Measurements from ENCODE around the gene RPS25. TPM values are rescaled to one million over a fixed set of nuclear protein-coding genes. Genes with fewer than 3 reads are reported as not detected.
A peak's percentile ranks its signal among the peaks of the same experiment; 100 is the strongest.
"Not testable (repeated sequence)": the region's sequence is repeated elsewhere in the genome, so short reads cannot be mapped to it uniquely, and the experiment has no call there.

The RPS25 gene
- total and polyA plus RNA-seq, 9 of the 15 experiments (the other 6 are each of a cell fraction or from before 2014, with no cell fraction given), result 1,553 to 5,486 (median 2,471) TPM

DNA sequence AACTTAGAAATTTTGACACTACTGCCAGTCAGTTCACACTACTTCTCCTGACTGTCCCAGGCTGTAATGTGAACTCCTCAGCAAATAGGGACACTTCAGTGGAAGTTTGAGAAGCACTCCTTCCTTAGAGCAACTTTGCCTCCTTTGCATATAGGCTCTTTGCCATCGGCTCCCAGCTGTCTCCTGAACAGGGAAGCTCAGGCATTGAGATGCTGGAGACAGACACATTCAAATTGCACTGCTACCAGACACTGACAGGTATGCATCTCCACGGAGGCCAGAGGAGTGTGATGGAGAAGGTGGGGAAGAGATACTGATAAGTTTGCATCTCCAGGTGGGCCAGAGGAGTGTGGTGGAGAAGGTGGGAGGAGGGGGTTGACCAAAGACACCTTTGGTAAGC is 1.9 kb upstream of the RPS25 start:
- H3K4me2 ChIP-seq (ENCODE audit: insufficient read depth, low read length), result peak overlapping the region; percentile 98
- intact Hi-C loops (cut with micrococcal nuclease) (loop anchor here (2.0 to 5.0 kb wide), 3 partner anchors 37 to 82 kb away; partner anchors contain the start of genes DPAGT1 and HYOU1), in situ Hi-C loops (cut with MboI) (no loop called here)
- H3K9me3 ChIP-seq (replicated peaks; ENCODE audit: control insufficient read depth, insufficient read depth, low read depth, low read length), result no peaks in the 10 kb centered on the region
- ATAC-seq, result no peak
- no peak overlapping the region for H2AFZ ChIP-seq (ENCODE audit: low read depth, low read length)
- H3K9me1 ChIP-seq (ENCODE audit: control insufficient read depth, insufficient read depth, low read length), result no peaks in the 10 kb centered on the region
- no peak for FAIRE-seq
- H4K20me1 ChIP-seq (replicated peaks; ENCODE audit: control insufficient read depth, insufficient read depth, low read length), result 0 out of 2 replicates have a peak, but pooled peaks cover 14% of the 10 kb centered on the region
- no peaks in the 10 kb centered on the region for H3K27me3 ChIP-seq (ENCODE audit: control insufficient read depth in 2 of 2, insufficient read depth in 2 of 2, low read length in 2 of 2)
- ChIA-PET POLR2A (interaction anchor here (0.7 to 1.0 kb wide), 2 partner anchors 13 to 35 kb away, joined by 4 read pairs; no protein-coding TSS in a partner anchor), CTCF (ENCODE audit: low intra/inter-chr PET ratio) (no interaction called here)
- peaks cover 24 to 26% of the 10 kb centered on the region in 2 experiments for H3K4me1 ChIP-seq (replicated peaks in 1 of 2; ENCODE audit: control insufficient read depth in 2 of 2, insufficient read depth in 2 of 2, low read length in 2 of 2)
- H3K79me2 ChIP-seq (ENCODE audit: control insufficient read depth, insufficient read depth, low read length), result peaks cover 76% of the 10 kb centered on the region
- no peak for TF ChIP-seq PHF20 (IDR thresholded peaks at IDR 0.05; ENCODE audit: partially characterized antibody)
- no peak for TF ChIP-seq NFE2L1 (tag; IDR thresholded peaks at IDR 0.05; ENCODE audit: borderline replicate concordance, low read depth)
- no peak for TF ChIP-seq ZNF324 (CRISPR knock-in tag; IDR thresholded peaks at IDR 0.05)
- no peak for TF ChIP-seq DACH1 (IDR thresholded peaks at IDR 0.05; ENCODE audit: partially characterized antibody)
- H3K4me3 ChIP-seq, result peak overlapping the region; percentile 99; the same call in 1 of the 2 replicates
- peaks cover 82% of the 10 kb centered on the region for H3K36me3 ChIP-seq (ENCODE audit: control insufficient read depth, insufficient read depth, low read length)
- 11% methylated on average over 2 of the region's 2 CpGs for WGBS (ENCODE audit: insufficient coverage, low coverage, missing lambda C conversion rate)
- H3K27ac ChIP-seq (ENCODE audit: extremely low read depth, low read depth, low read length), result no peak overlapping the region; the same call in 2 of the 3 replicates
- peak in 2 of 4 experiments; percentile 5 to 6 for DNase-seq (ENCODE audit: extremely low read depth in 1 of 4, low spot score in 3 of 4)
- peak overlapping the region; percentile 83 to 100; a peak in 2 of 4 replicates for H3K9ac ChIP-seq (ENCODE audit: insufficient read depth in 1 of 2, low read depth in 2 of 2, low read length in 2 of 2)
- no TSS peak for BruUV-seq (replicated peaks)

DNA sequence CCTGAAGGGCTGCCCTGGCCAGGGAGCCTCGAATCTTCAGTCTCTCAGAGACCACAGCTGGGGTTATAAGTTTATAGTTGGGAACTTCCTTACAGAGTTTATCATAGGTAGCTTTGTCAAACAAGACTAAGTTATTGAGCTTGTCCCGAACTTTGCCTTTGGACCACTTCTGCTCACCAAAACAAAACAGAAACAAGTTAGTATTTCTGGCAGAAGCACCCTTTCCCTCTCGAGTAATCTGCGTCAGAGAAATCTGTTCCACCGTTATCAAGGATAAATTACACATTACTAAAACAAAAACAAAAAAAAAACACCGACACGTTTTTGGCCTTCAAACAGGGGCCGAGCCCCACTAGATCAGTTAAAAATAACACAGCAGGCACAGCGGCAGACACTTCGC is 766 bp downstream of the RPS25 start:
- BruUV-seq (replicated peaks); H4K20me1 ChIP-seq (replicated peaks; ENCODE audit: control insufficient read depth, insufficient read depth, low read length); H2AFZ ChIP-seq (ENCODE audit: low read depth, low read length); H3K27me3 ChIP-seq (ENCODE audit: control insufficient read depth in 2 of 2, insufficient read depth in 2 of 2, low read length in 2 of 2); in situ Hi-C loops (cut with MboI); H3K9me1 ChIP-seq (ENCODE audit: control insufficient read depth, insufficient read depth, low read length); FAIRE-seq; ATAC-seq; CTCF ChIA-PET (ENCODE audit: low intra/inter-chr PET ratio); H3K9me3 ChIP-seq (replicated peaks; ENCODE audit: control insufficient read depth, insufficient read depth, low read depth, low read length): not testable (repeated sequence)
- H3K9ac ChIP-seq (ENCODE audit: insufficient read depth in 1 of 2, low read depth in 2 of 2, low read length in 2 of 2), result peak overlapping the region; percentile 95 to 100
- H3K4me2 ChIP-seq (ENCODE audit: insufficient read depth, low read length), result peak overlapping the region; percentile 98
- WGBS (ENCODE audit: insufficient coverage, low coverage, missing lambda C conversion rate), result under 1% methylated on average over 10 of the region's 10 CpGs
- peak overlapping the region; percentile 99 for H3K4me3 ChIP-seq
- TF ChIP-seq CHD1 (IDR thresholded peaks at IDR 0.05; ENCODE audit: low read length) (peak; percentile 57), KAT8 (IDR thresholded peaks at IDR 0.05; ENCODE audit: low read depth) (0 out of 2 replicates have a peak, but pooled peaks have one; percentile 10), TEAD1 (CRISPR knock-in tag; IDR thresholded peaks at IDR 0.05) (0 out of 4 replicates have a peak, but pooled peaks of 1 of the 2 experiments have one; percentile 38), HNRNPL (IDR thresholded peaks at IDR 0.05; ENCODE audit: low read depth, low read length) (0 out of 2 replicates have a peak, but pooled peaks have one; percentile 7)
- DNase-seq (ENCODE audit: extremely low read depth in 1 of 4, low spot score in 3 of 4), result peak in 1 of 4 experiments; percentile 13
- peaks cover 8 to 12% of the 10 kb centered on the region in 2 experiments; a peak in 4 of 5 replicates for H3K4me1 ChIP-seq (replicated peaks in 1 of 2; ENCODE audit: control insufficient read depth in 2 of 2, insufficient read depth in 2 of 2, low read length in 2 of 2)
- intact Hi-C loops (cut with micrococcal nuclease), result loop anchor here (5.0 kb wide), 2 partner anchors 70 to 85 kb away; partner anchors contain the start of gene DPAGT1
- H3K27ac ChIP-seq (ENCODE audit: extremely low read depth, low read depth, low read length), result peak overlapping the region; percentile 97
- peaks cover 78% of the 10 kb centered on the region for H3K36me3 ChIP-seq (ENCODE audit: control insufficient read depth, insufficient read depth, low read length)
- POLR2A ChIA-PET, result interaction anchor here (1.0 to 4.2 kb wide), 5 partner anchors 15 to 227 kb away, joined by 3 to 22 read pairs (median 3); no protein-coding TSS in a partner anchor
- H3K79me2 ChIP-seq (ENCODE audit: control insufficient read depth, insufficient read depth, low read length), result peaks cover 64% of the 10 kb centered on the region

All from K562 (cell line).